CD8-positive, alpha-beta memory T cell (primary cell): ENCODE data around the gene UIMC1. TPM values are rescaled to one million over a fixed set of nuclear protein-coding genes. Genes with fewer than 3 reads are reported as not detected.
"Not testable (repeated sequence)": the region's sequence is repeated elsewhere in the genome, so short reads cannot be mapped to it uniquely, and the experiment has no call there.

Experiments
- CTCF ChIA-PET: fragments of 350-600 bp; sonication (Branson Sonifier 250); formaldehyde crosslinking; loops from one replicate; lab custom pipeline; 2021; ENCODE audit warnings: antibody characterized with exemption; lab: Charles Lee
- POLR2A ChIA-PET: fragments of 350-600 bp; sonication (Branson Sonifier 250); formaldehyde crosslinking; loops from one replicate; lab custom pipeline; 2021; ENCODE audit warnings: antibody characterized with exemption; lab: Charles Lee
- DNase-seq, 5 donors: peaks; one replicate each; pipeline versions ENCODE4 v3.0.0 to v3.0.0-alpha.2; 2020 to 2022; ENCODE audit warnings: mixed read lengths in 1 of 5
- H3K27ac ChIP-seq: one replicate; pipeline ENCODE4 v1.7.0; 2013; ENCODE audit warnings: low read depth, mild to moderate bottlenecking, low read length, moderate library complexity
- H3K27me3 ChIP-seq: 2 replicates; pipeline ENCODE4 v1.7.0; 2013; ENCODE audit warnings: low read length, mild to moderate bottlenecking; ENCODE audit not compliant: insufficient read depth, poor library complexity, severe bottlenecking
- H3K36me3 ChIP-seq: 2 replicates; pipeline ENCODE4 v1.7.0; 2013; ENCODE audit warnings: mild to moderate bottlenecking, low read length, moderate library complexity; ENCODE audit not compliant: insufficient read depth
- H3K4me1 ChIP-seq: 2 replicates; pipeline ENCODE4 v1.7.0; 2013; ENCODE audit warnings: mild to moderate bottlenecking, low read length, moderate library complexity; ENCODE audit not compliant: insufficient read depth
- H3K4me3 ChIP-seq: 2 replicates; pipeline ENCODE4 v1.7.0; 2013; ENCODE audit warnings: mild to moderate bottlenecking, low read length
- H3K9me3 ChIP-seq: 2 replicates; pipeline ENCODE4 v1.7.0; 2013; ENCODE audit warnings: mild to moderate bottlenecking, low read length
- H3K27ac Mint-ChIP-seq, 8 donors: one replicate each; pipeline ENCODE4 v1.8.0; 2020 to 2021; ENCODE audit warnings: mixed read lengths in 8 of 8, mild to moderate bottlenecking in 6 of 8, inconsistent platforms in 3 of 8, moderate library complexity in 3 of 8
- H3K27me3 Mint-ChIP-seq, 2 donors: one replicate each; pipeline ENCODE4 v1.8.0; 2020 to 2021; ENCODE audit warnings: mixed read lengths in 2 of 2, mild to moderate bottlenecking in 1 of 2, moderate library complexity in 1 of 2
- H3K36me3 Mint-ChIP-seq, 3 donors: one replicate each; pipeline ENCODE4 v1.8.0; 2020 to 2021; ENCODE audit warnings: mixed read lengths in 3 of 3, inconsistent platforms in 1 of 3, mild to moderate bottlenecking in 1 of 3
- H3K4me1 Mint-ChIP-seq, 3 donors: one replicate each; pipeline ENCODE4 v1.8.0; 2020 to 2021; ENCODE audit warnings: mixed read lengths in 3 of 3, inconsistent platforms in 1 of 3, mild to moderate bottlenecking in 1 of 3
- H3K4me3 Mint-ChIP-seq, 7 donors: one replicate each; pipeline ENCODE4 v1.8.0; 2020 to 2021; ENCODE audit warnings: mixed read lengths in 7 of 7, mild to moderate bottlenecking in 6 of 7, moderate library complexity in 4 of 7, inconsistent platforms in 2 of 7
- H3K9me3 Mint-ChIP-seq, 5 donors: one replicate each; pipeline ENCODE4 v1.8.0; 2020 to 2022; ENCODE audit warnings: mixed read lengths in 5 of 5, mild to moderate bottlenecking in 3 of 5, moderate library complexity in 2 of 5, inconsistent platforms in 1 of 5
- polyA plus RNA-seq: library from polyadenylated mRNA; unstranded; fragments of 300-500 nt; fragmentation: Illumina TruSeq; gene quantifications from one replicate; pipeline ENCODE4 v1.2.3, GENCODE V29; 2021
- total RNA-seq, 2 experiments: library from RNA; stranded (reverse); gene quantifications; one replicate each; pipeline ENCODE4 v1.2.3, GENCODE V29; 2021

Gene UIMC1
- total and polyA plus RNA-seq, 3 experiments from 2014 or later = 24.7 to 44.9 (median 39.2) TPM

- Mint-ChIP-seq H3K27me3 (no peaks in the 10 kb centered on the region), H3K4me1 (peaks cover 38 to 45% (median 41%) of the 10 kb centered on the region in 3 donors), H3K9me3 (peaks cover 0 to 6% (median 2%) of the 10 kb centered on the region in 5 donors), H3K36me3 (peaks cover 0 to 15% (median 5%) of the 10 kb centered on the region in 3 donors), H3K4me3 (peak overlapping the region; percentile 89 to 95 (median 93)), H3K27ac (peak overlapping the region; percentile 85 to 96 (median 89))
- H3K4me1 ChIP-seq = peaks cover 22% of the 10 kb centered on the region
- DNase-seq = peak; percentile 33 to 71 (median 52)
- no peaks in the 10 kb centered on the region for H3K9me3 ChIP-seq
- ChIA-PET CTCF (interaction anchor here (0.5 to 1.8 kb wide), 10 partner anchors 9 to 345 kb away, joined by 3 to 7 read pairs (median 3); partner anchors contain the start of gene ZNF346), POLR2A (interaction anchor here (0.6 to 1.4 kb wide), 2 partner anchors 14 to 812 kb away, joined by 3 to 4 read pairs; no protein-coding TSS in a partner anchor)
- H3K27me3 ChIP-seq = no peaks in the 10 kb centered on the region
- H3K27ac ChIP-seq = peak overlapping the region; percentile 92
- peak overlapping the region; percentile 77 for H3K4me3 ChIP-seq
- no peaks in the 10 kb centered on the region for H3K36me3 ChIP-seq
Measured at GRCh38 chr5:177005619-177006264, 837 bp downstream of the UIMC1 start.

- ChIA-PET POLR2A (interaction anchor here (1.4 kb wide), 1 partner anchor 15 kb away, joined by 4 read pairs; no protein-coding TSS in a partner anchor), CTCF (interaction anchor here (0.5 to 1.8 kb wide), 9 partner anchors 8 to 344 kb away, joined by 3 to 7 read pairs (median 3); partner anchors contain the start of gene ZNF346)
- no peaks in the 10 kb centered on the region for H3K9me3 ChIP-seq
- peak overlapping the region; percentile 77 for H3K4me3 ChIP-seq
- peaks cover 0 to 18% (median 5%) of the 10 kb centered on the region in 3 donors for H3K36me3 Mint-ChIP-seq
- peaks cover 0 to 6% (median 2%) of the 10 kb centered on the region in 5 donors for H3K9me3 Mint-ChIP-seq
- no peaks in the 10 kb centered on the region for H3K27me3 ChIP-seq
- H3K27ac Mint-ChIP-seq = peak overlapping the region in 5 of 8 donors; percentile 86 to 93 (median 87)
- H3K27ac ChIP-seq = peak overlapping the region; percentile 92
- no peaks in the 10 kb centered on the region for H3K36me3 ChIP-seq
- peaks cover 42 to 48% (median 46%) of the 10 kb centered on the region in 3 donors for H3K4me1 Mint-ChIP-seq
- peak overlapping the region; percentile 89 to 95 (median 93) for H3K4me3 Mint-ChIP-seq
- no peak for DNase-seq
- H3K27me3 Mint-ChIP-seq = no peaks in the 10 kb centered on the region
- H3K4me1 ChIP-seq = peaks cover 22% of the 10 kb centered on the region
Measured at GRCh38 chr5:177004961-177005360, 1.6 kb downstream of the UIMC1 start.

- H3K4me1 Mint-ChIP-seq = peaks cover 48 to 57% (median 52%) of the 10 kb centered on the region in 3 donors
- peaks cover 0 to 6% (median 2%) of the 10 kb centered on the region in 5 donors for H3K9me3 Mint-ChIP-seq
- Histone ChIP-seq H3K27ac (no peak overlapping the region), H3K36me3 (no peaks in the 10 kb centered on the region), H3K27me3 (no peaks in the 10 kb centered on the region), H3K4me1 (peaks cover 22% of the 10 kb centered on the region), H3K9me3 (no peaks in the 10 kb centered on the region), H3K4me3 (no peak overlapping the region)
- POLR2A ChIA-PET = interaction anchor here (0.5 kb wide), 1 partner anchor 615 kb away, joined by 3 read pairs; the partner anchor contains the start of genes HIGD2A and NOP16
- CTCF ChIA-PET = no interaction called here
- no peak for DNase-seq
- H3K27me3 Mint-ChIP-seq = no peaks in the 10 kb centered on the region
- peak overlapping the region in 2 of 7 donors; percentile 58 to 74 for H3K4me3 Mint-ChIP-seq
- H3K27ac Mint-ChIP-seq = peak overlapping the region in 3 of 8 donors; percentile 38 to 64 (median 43)
- peaks cover 0 to 19% (median 9%) of the 10 kb centered on the region in 3 donors for H3K36me3 Mint-ChIP-seq
Measured at GRCh38 chr5:177003649-177004048, 2.9 kb downstream of the UIMC1 start.

GRCh38 chr5:176999526-176999925 lies 7.1 kb downstream of the UIMC1 start:
- H3K4me3 Mint-ChIP-seq, DNase-seq, H3K9me3 ChIP-seq, H3K36me3 ChIP-seq, H3K27me3 ChIP-seq, H3K4me3 ChIP-seq, H3K9me3 Mint-ChIP-seq, H3K27ac ChIP-seq, CTCF ChIA-PET, H3K27me3 Mint-ChIP-seq: not testable (repeated sequence)
- POLR2A ChIA-PET = interaction anchor here (0.6 kb wide), 1 partner anchor 16 kb away, joined by 7 read pairs; no protein-coding TSS in a partner anchor
- H3K4me1 Mint-ChIP-seq = peaks cover 56 to 72% (median 66%) of the 10 kb centered on the region in 3 donors
- H3K4me1 ChIP-seq = peaks cover 20% of the 10 kb centered on the region
- H3K36me3 Mint-ChIP-seq = peaks cover 5 to 20% (median 9%) of the 10 kb centered on the region in 3 donors
- H3K27ac Mint-ChIP-seq = peak overlapping the region in 2 of 8 donors; percentile 14 to 25

GRCh38 chr5:176998828-176999227 lies 7.8 kb downstream of the UIMC1 start:
- no peak overlapping the region for H3K27ac ChIP-seq
- Mint-ChIP-seq H3K4me1 (peaks cover 51 to 71% (median 65%) of the 10 kb centered on the region in 3 donors), H3K9me3 (peaks cover 0 to 9% (median 3%) of the 10 kb centered on the region in 5 donors), H3K27me3 (peaks cover 0 to 2% of the 10 kb centered on the region in 2 donors), H3K36me3 (peaks cover 7 to 24% (median 9%) of the 10 kb centered on the region in 3 donors), H3K27ac (peak overlapping the region in 1 of 8 donors; percentile 12), H3K4me3 (no peak overlapping the region)
- peaks cover 13% of the 10 kb centered on the region for H3K4me1 ChIP-seq
- ChIA-PET POLR2A (no interaction called here), CTCF (no interaction called here)
- no peak for DNase-seq
- H3K9me3 ChIP-seq = no peaks in the 10 kb centered on the region
- H3K4me3 ChIP-seq = no peak overlapping the region
- H3K36me3 ChIP-seq = no peaks in the 10 kb centered on the region
- no peaks in the 10 kb centered on the region for H3K27me3 ChIP-seq

GRCh38 chr5:176996780-176997179 lies 9.8 kb downstream of the UIMC1 start:
- H3K27me3 ChIP-seq = no peaks in the 10 kb centered on the region
- DNase-seq = no peak
- no peak overlapping the region for H3K4me3 ChIP-seq
- peak overlapping the region in 5 of 7 donors; percentile 1 to 32 (median 15) for H3K4me3 Mint-ChIP-seq
- H3K27ac ChIP-seq = peak overlapping the region; percentile 22
- H3K27me3 Mint-ChIP-seq = peaks cover 0 to 2% of the 10 kb centered on the region in 2 donors
- peaks cover 46 to 66% (median 64%) of the 10 kb centered on the region in 3 donors for H3K4me1 Mint-ChIP-seq
- peaks cover 0 to 9% (median 3%) of the 10 kb centered on the region in 5 donors for H3K9me3 Mint-ChIP-seq
- H3K9me3 ChIP-seq = no peaks in the 10 kb centered on the region
- H3K27ac Mint-ChIP-seq = peak overlapping the region in 7 of 8 donors; percentile 5 to 36 (median 15)
- H3K36me3 Mint-ChIP-seq = peaks cover 7 to 24% (median 9%) of the 10 kb centered on the region in 3 donors
- ChIA-PET POLR2A (no interaction called here), CTCF (interaction anchor here (0.7 to 1.2 kb wide), 2 partner anchors 9 to 10 kb away, joined by 3 to 4 read pairs; no protein-coding TSS in a partner anchor)
- H3K4me1 ChIP-seq = peaks cover 10% of the 10 kb centered on the region
- H3K36me3 ChIP-seq = no peaks in the 10 kb centered on the region

- peaks cover 7 to 22% (median 8%) of the 10 kb centered on the region in 3 donors for H3K36me3 Mint-ChIP-seq
- Histone ChIP-seq H3K27ac (peak overlapping the region; percentile 22), H3K27me3 (no peaks in the 10 kb centered on the region), H3K4me3 (no peak overlapping the region), H3K4me1 (peaks cover 10% of the 10 kb centered on the region), H3K36me3 (no peaks in the 10 kb centered on the region), H3K9me3 (no peaks in the 10 kb centered on the region)
- ChIA-PET POLR2A (no interaction called here), CTCF (interaction anchor here (0.7 to 1.2 kb wide), 2 partner anchors 9 to 10 kb away, joined by 3 to 4 read pairs; no protein-coding TSS in a partner anchor)
- peaks cover 0 to 9% (median 3%) of the 10 kb centered on the region in 5 donors for H3K9me3 Mint-ChIP-seq
- peaks cover 0 to 2% of the 10 kb centered on the region in 2 donors for H3K27me3 Mint-ChIP-seq
- H3K4me3 Mint-ChIP-seq = peak overlapping the region in 3 of 7 donors; percentile 15 to 32 (median 26)
- H3K27ac Mint-ChIP-seq = peak overlapping the region; percentile 5 to 44 (median 20)
- peaks cover 43 to 65% (median 59%) of the 10 kb centered on the region in 3 donors for H3K4me1 Mint-ChIP-seq
- no peak for DNase-seq
Measured at GRCh38 chr5:176995896-176996767, 10.4 kb downstream of the UIMC1 start.
